Left colon (tissue), 2 donors: ENCODE data around the gene SMCO3. TPM values are rescaled to one million over a fixed set of nuclear protein-coding genes. Genes with fewer than 3 reads are reported as not detected.
A peak's percentile ranks its signal among the peaks of the same experiment; 100 is the strongest.

Experiments used
- ATAC-seq: fragments of 200-7000 bp; cut with Tn5 transposase; one replicate; pipeline ENCODE4 v1.9.1; 2020; ENCODE audit warnings: mild to moderate bottlenecking, moderate library complexity
- DNase-seq, 2 donors: peaks; one replicate each; pipeline ENCODE4 v3.0.0-alpha.2; 2020
- intact Hi-C, 2 donors: fragments of 100-400 bp; cut with DNase I in 1 of 2; cut with micrococcal nuclease in 1 of 2; formaldehyde crosslinking; loops; one replicate each; pipeline versions ENCODE4 v1.11.2 to v1.14.0; 2022; cut with DNase I, micrococcal nuclease
- total RNA-seq, 2 donors: library from RNA; stranded (reverse); fragmentation: NEBNext Ultra II Directional; extraction: Animal tissue kit (Norgen Biotek cat#: 25700); gene quantifications; one replicate each; pipeline ENCODE4 v1.2.1, GENCODE V29; 2021
- donor health status: DM: no; HTN: no; CAD: no.
- donor health status: DM: yes; HTN: yes; CAD: no.

SMCO3 gene
- total RNA-seq, 2 donors from 2014 or later = not detected

GRCh38 chr12:14782756-14783155 lies 31.2 kb downstream of the SMCO3 start:
- no peak for DNase-seq
- no peak for ATAC-seq
- intact Hi-C loops = no loop called here

- ATAC-seq (peak; percentile 53), DNase-seq (no peak)
- intact Hi-C loops = no loop called here
These were observed 32.4 kb downstream of the SMCO3 start for GRCh38 chr12:14781563-14781962.

GRCh38 chr12:14780859-14781258 lies 33.1 kb downstream of the SMCO3 start:
- DNase-seq (no peak), ATAC-seq (no peak)
- intact Hi-C loops = no loop called here

- intact Hi-C loops = no loop called here
- DNase-seq (no peak), ATAC-seq (no peak)
These were observed 34.1 kb downstream of the SMCO3 start for GRCh38 chr12:14779834-14780233.

GRCh38 chr12:14777271-14777670 lies 36.7 kb downstream of the SMCO3 start:
- DNase-seq (peak in 1 of 2 donors; percentile 63), ATAC-seq (peak; percentile 31)
- intact Hi-C loops = no loop called here

- ATAC-seq (no peak), DNase-seq (no peak)
- intact Hi-C loops = no loop called here
These were observed 37.6 kb downstream of the SMCO3 start for GRCh38 chr12:14776236-14776961.

- no peak for DNase-seq
- no peak for ATAC-seq
- intact Hi-C loops = no loop called here
These were observed 38.4 kb downstream of the SMCO3 start for GRCh38 chr12:14775636-14775980.

- DNase-seq = peak; percentile 53 to 65
- peak; percentile 46 for ATAC-seq
- intact Hi-C loops = no loop called here
These were observed 38.9 kb downstream of the SMCO3 start for GRCh38 chr12:14774906-14775635.

- intact Hi-C loops = no loop called here
- peak; percentile 70 for ATAC-seq
- DNase-seq = peak; percentile 96 to 98
These were observed 39.7 kb downstream of the SMCO3 start for GRCh38 chr12:14774074-14774905.

- DNase-seq = peak in 1 of 2 donors; percentile 56
- intact Hi-C loops = no loop called here
These were observed 40.3 kb downstream of the SMCO3 start for GRCh38 chr12:14773685-14774073.

GRCh38 chr12:14772946-14773345 lies 41.0 kb downstream of the SMCO3 start:
- ATAC-seq = no peak

More at GRCh38 chr12:14773685-14774073, 40.3 kb downstream of the SMCO3 start:
- no peak for ATAC-seq

GRCh38 chr12:14771651-14772137 lies 42.3 kb downstream of the SMCO3 start:
- DNase-seq = no peak
- no peak for ATAC-seq
- intact Hi-C loops = no loop called here

More at GRCh38 chr12:14772946-14773345, 41.0 kb downstream of the SMCO3 start:
- no peak for DNase-seq
- intact Hi-C loops = no loop called here

GRCh38 chr12:14770496-14771461 lies 43.2 kb downstream of the SMCO3 start:
- peak; percentile 94 to 96 for DNase-seq
- intact Hi-C loops = no loop called here
- ATAC-seq = peak; percentile 56

GRCh38 chr12:14769969-14770495 lies 44.0 kb downstream of the SMCO3 start:
- ATAC-seq = peak; percentile 60
- intact Hi-C loops = no loop called here
- peak; percentile 84 to 91 for DNase-seq

- intact Hi-C loops = no loop called here
- DNase-seq = peak in 1 of 2 donors; percentile 61
- peak; percentile 9 for ATAC-seq
These were observed 44.5 kb downstream of the SMCO3 start for GRCh38 chr12:14769466-14769968.

- DNase-seq (peak in 1 of 2 donors; percentile 30), ATAC-seq (no peak)
- intact Hi-C loops = no loop called here
These were observed 45.1 kb downstream of the SMCO3 start for GRCh38 chr12:14768823-14769405.

GRCh38 chr12:14767617-14768016 lies 46.4 kb downstream of the SMCO3 start:
- intact Hi-C loops = no loop called here
- no peak for DNase-seq
- no peak for ATAC-seq
